Left renal cortex interstitium (tissue), 4 donors: ENCODE measurements around the gene NECAB2. TPM values are rescaled to one million over a fixed set of nuclear protein-coding genes. Genes with fewer than 3 reads are reported as not detected.

Source experiments
- DNase-seq, 4 donors: peaks; one replicate each; pipeline ENCODE4 v3.0.0-alpha.2; 2013; ENCODE audit warnings: low read depth in 4 of 4, low spot score in 2 of 4, missing footprints in 1 of 4
- polyA plus RNA-seq, 4 donors: library from polyadenylated mRNA; unstranded; fragments of 120-200 nt; gene quantifications; one replicate each; pipeline ENCODE4 v1.2.1, GENCODE V29; 2013; ENCODE audit not compliant: insufficient read length in 4 of 4

NECAB2 gene
- polyA plus RNA-seq, 4 donors: 2.2 to 4.2 (median 3.4) TPM

DNA sequence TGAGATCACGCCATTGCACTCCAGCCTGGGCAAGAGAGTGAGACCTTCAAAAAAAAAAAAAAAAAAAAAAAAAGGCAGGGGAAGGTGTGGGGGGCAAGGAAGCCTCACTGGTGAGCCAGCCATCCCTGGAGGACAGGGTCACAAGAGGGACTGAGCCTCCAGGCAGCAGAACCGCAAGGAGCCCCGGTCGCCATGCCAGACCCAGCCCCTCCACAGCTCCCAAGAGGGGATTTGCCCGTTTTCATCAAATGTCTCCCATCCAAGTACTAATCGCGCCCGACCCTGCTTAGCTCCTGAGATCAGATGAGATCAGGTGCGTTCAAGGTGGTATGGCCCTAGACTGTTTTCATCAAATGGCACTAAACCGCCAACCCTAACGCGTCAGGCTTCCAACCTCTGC, 71.7 kb downstream of the NECAB2 start:
- no peak for DNase-seq

DNA sequence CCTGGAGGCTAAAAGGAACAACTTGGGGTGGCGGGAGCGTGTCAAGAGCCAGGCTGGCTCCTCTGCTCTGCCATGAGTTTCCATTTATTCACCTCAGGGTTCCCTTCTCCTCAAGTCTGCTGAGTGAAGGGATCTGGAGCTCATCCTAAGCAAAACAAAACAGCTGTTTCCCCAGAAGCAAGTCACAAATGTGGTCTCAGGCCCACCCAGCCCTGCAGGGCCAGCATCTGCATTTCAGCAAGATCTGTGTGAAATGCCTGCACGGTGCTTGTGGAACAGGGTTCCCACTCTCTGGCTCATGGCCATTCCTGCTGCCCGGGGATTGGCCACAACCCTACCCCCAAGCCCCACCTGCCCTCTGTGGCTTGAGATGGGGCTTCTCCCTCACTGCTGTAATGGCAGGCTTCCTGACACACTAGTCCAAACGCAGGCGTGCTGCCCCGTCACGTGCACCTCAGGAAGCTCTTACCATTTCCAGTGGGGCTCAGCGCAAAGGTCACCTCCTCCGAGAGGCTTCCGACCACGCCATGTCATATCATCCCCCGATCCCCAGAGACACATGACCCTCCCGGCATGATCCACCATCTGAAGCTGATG, 72.3 kb downstream of the NECAB2 start:
- DNase-seq: no peak

DNA sequence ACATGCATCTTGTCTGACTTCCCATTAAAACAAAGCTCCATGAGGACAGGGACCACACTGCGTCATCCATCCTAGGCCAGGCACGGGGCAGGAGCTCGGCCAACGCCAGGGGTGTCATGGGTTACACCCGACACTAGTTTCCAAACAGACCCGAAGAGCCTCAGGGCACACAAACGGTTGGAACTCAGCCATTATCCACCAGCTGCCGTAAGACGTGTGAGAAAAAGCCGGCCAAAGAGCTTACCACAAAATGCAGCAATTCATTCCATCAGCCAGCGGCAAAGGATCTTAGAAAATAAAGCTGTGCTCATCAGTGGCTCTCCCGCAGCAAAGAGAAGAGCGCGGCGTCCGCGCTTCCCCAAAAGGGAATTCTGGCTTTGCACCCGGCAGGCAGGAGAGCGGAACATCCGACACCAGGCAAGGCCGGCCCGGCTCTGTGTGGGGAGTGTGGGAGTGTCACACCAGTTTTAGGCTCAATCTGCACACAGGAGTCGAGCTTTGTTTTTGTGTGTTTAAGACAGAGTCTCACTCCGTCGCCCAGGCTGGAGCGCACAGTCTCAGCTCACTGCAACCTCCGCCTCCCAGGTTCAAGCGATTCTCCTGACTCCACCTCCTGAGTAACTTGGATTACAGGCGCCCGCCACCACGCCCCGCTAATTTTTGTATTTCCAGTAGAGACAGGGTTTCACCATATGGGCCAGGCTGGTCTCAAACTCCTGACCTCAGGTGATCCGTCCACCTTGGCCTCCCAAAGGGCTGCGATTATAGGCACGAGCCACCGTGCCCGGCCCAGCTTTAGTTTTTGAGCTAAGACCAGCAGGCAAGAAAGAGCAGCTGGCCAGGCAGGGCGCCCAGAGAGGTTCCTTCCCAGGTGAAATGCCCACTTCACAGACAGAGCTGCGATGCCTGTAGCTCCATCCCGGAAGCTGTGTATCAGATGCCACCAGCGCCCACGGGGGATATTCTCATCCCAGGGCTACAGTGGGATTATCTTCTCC, 73.1 kb downstream of the NECAB2 start:
- DNase-seq: no peak

DNA sequence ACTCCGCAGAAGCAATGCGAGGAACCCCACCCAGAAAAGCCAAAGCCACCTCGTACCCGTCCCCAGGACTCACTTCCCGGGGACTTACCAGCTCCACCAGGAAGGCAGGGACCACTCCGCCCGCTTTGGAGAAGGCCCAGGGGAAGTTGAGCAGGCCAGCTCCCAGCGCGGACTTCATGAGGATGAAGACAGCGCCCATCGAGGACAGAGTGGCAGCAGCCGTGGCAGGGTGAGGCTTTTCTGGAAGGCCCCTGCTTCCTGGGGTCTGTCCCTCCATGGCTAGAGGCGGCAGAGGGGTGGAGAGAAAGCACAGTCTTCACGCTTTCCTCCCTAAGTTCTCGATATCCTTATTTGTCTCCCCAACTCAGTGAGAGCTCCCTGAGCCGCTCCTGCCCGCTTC, 73.8 kb downstream of the NECAB2 start:
- no peak for DNase-seq

DNA sequence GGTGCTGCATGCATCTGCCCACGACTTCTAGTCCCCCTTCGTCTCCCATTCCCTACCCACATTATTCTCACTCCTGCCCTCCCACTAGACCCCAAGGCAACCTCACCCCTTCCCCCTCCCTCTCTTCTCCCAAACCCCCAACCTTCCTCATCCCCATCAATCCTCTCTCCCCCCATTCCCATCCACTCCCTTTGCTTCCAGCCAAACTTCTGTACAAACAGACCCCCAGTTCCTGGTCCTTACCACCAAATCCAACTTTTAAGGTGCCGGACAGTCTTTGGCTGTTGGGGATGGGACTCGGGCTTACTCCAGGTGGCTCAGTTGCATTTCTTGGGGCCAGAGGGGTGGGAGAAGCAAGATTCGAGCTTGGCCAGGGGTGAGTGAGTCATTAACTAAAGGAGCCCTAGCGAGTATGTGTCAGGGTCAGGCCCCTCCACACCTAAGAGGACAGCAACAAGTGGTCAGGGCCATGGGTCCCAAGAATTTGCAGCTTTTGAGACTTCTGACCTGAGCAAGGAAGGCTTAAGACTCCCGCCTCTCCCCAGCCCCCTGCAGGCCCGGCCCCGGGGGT, 74.3 kb downstream of the NECAB2 start, which contains the start of gene SLC38A8:
TSS of gene SLC38A8 (minus strand) at position 488 of the 571 bp plus-strand sequence. CDS start 638 bp downstream, outside the sequence.
- no peak for DNase-seq

DNA sequence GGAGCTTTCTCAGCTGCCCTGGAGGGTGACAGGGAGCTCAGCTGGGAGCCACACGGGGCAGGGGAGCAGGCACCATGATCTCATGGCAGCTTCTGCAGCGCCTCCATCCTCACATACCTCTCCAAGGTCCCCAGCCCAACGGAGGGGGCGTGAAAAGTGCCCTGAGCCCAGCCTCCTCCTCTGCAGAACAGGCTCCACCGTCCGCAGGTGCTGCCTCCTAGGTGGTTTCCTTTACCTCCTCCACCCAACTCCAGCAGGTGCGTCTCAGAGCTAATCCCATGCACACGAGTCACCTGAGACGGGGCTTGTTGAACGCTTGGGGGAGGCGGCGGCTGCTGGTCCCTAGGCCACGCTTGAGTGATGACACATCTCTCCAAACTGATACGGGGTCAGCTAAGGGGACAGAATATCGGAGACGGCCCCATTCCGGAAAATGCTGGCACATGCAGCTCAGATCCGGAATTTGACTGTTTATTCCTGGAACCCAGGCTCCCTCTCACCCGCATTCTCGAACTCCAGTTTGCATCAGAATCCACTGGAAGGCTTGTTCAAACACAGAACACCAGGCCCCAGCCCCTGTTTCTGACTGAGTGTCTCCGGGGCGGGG, 74.9 kb downstream of the NECAB2 start:
- no peak for DNase-seq

DNA sequence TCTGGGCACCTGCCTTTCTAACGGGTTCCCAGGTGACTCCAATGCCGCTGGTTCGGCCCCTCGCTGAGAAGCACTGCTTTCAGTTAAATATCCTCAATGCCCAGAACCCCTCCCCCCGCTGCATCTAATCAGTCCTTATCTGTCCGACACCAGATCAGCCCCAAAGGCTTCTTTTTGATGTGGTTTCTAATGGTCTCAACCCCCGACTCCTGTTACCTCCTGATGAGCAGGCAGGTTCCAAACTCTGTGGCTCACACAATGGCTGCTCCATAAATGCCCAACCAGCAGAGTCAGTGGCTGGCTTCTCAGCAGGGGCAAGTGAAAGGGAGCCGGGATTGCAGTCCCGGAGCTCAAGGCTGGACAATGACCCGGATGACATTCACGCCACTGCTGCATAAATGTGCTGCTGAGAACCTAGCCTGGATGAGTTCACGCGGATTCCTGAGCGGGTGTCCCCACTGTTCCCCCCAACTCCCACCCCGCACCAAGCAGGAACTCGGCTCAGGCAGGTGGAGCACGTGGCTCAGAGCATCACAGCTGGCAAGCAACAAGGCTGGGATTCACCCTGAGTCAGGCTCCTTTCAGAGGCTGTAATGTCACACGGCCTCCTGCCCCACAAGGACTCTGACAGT, 75.6 kb downstream of the NECAB2 start:
- DNase-seq: no peak

DNA sequence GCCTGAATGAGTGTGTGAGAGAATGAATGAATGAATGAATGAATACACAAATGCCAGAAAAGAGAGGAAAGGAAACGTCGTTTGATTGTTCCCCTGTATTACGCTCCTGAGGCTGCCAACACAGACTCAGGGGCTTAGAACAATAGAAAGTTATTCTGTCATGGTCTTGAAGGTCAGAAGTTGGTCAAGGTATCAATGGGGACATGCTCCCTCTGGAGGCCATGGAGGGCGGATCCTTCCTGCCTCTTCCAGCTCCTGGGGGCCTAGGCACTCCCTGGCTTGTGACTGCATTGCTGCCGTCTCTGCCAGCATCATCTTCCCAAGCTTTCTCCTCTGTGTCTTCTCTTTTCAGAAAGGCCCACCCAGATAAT, 76.1 kb downstream of the NECAB2 start:
- no peak for DNase-seq

DNA sequence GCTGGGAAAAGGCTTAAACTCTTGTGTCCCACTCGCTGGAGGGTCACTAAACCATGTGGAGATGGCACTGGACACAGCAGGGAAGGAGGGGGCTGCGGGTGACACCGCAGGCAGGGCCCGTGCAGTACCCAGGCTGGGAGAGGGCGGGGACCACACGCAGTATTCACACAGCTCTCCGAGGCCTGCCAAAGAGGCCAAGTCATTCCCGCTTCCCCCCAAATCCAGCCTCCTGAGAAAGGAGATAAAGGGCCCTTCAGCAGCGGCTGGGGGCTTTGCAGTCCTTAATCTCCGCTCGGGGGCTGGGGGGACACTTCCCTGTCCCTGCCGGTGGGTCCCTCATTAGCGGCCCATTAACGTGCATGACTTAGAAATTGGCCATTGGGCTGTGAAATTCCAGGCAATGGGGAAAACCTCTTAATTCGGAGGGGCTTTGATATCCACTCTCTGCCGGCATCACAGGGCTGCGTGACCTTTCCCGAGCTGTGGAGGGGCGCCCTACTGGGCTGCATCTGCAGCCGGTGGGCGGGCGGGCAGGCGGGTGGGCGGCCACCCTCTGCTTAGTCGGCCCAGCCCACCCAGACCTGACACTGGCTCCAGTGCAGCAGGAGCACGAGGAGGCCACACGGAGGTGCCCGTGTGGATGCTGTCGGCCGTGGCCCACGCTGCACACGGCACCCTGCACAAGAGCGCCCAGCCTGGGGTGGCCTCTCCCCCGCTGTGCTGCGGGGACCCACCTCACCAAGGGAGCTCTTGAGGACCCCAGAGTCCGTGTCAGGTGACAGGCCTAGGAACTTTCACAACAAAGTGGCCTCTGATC, 77.2 kb downstream of the NECAB2 start:
- no peak for DNase-seq

DNA sequence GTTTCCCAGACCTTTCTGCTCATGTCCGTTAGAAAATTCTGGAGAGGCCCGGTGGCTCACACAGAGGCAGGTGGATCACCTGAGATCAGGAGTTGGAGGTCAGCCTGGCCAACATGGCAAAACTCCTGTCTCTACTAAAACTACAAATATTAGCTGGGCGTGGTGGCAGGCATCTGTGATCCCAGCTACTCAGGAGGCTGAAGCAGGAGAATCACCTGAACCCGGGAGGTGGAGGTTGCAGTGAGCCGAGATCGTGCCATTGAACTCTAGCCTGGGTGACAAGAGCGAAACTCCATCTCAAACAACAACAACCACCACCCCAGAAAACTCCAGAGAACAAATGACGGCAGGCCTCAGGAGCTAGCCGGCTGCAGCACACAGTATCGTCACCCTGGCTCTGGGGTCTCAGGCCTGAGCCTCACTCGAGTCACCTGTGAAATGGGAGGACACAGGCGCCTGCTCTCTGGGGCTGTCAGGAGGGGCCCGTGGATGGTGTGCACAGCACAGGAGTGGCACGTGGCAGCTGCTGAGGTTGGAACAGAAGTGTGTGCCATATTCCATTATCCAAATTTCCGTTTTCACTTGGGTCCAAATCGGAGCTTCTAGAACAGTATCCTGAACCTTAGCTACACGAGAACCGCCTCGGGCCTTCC, 77.9 kb downstream of the NECAB2 start:
- DNase-seq: no peak

DNA sequence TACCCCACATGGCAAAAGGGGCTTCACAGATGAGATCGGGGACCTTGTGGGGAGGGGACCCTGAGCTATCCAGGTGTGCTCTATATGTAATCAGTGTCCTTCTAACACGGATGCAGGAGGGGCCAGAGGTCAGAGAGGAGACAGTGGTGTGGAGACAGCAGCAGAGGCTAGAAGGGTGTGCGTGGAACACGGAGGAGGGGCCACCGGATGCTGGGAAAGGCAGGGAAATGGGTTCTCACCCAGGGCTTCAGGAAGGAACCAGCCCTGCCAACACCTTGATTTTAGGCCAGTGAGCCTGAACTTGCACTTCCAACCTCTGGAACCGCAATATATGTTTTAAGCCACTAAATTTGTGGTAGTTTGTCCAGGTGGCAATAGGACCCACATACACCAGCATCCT, 79.2 kb downstream of the NECAB2 start:
- DNase-seq: no peak

DNA sequence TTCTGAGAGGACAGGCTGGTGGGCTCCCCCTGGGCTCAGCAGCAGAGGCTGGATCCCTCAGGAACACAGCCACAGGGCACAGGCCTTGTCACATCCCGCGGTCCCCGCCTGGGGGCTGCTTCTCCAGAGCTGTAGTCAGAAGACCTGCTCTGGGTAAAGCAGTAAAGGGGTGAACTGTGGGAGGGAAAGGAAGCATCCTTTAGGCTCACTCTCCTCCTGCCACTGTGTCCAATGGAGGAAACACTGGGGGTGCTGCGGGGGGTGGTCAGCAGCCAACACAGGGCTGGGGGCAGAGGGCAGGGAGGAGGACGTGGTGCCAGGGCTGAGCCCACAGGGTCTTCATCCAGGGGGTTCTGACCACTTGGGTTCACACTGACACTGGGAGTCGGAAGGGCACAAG, 79.6 kb downstream of the NECAB2 start:
- DNase-seq: no peak

DNA sequence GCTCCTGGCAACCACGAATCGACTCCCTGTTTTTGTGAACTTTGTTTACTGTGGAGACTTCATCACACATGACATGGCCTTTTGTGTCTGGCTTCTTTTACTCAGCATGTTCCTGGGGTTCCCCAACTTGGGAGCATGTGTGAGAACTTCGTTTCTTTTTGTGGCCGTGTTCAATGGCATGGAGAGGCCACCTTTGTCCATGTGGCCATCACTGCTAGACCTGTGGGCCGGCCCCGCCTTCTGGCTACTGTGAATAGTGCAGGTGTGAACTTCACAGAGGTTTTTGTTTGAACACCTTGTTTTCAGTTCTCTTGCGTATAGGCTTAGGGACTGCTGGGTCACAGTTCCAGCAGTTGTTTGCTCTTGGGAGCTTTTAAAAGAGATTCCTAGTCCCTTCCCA, 80.2 kb downstream of the NECAB2 start:
- DNase-seq: no peak

DNA sequence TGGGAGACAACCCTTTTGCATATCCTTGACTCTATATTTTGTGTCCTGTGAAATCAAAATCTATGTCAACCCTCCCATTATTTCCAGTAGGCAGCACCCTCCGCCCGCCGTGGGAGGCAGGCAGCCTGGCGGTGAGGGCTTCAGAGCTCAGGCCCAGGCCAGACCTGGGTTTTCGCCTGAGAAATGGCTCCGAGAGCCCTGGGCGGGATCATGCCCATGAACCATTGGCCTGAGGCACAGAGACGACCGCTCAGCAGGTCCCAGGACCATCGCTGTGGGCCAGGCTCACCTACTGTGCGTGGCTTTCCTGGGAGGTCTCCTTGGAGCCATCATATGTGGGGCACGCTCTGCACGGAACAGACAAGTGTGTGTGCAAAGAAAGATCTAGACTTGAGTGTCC, 80.8 kb downstream of the NECAB2 start:
- DNase-seq: no peak

DNA sequence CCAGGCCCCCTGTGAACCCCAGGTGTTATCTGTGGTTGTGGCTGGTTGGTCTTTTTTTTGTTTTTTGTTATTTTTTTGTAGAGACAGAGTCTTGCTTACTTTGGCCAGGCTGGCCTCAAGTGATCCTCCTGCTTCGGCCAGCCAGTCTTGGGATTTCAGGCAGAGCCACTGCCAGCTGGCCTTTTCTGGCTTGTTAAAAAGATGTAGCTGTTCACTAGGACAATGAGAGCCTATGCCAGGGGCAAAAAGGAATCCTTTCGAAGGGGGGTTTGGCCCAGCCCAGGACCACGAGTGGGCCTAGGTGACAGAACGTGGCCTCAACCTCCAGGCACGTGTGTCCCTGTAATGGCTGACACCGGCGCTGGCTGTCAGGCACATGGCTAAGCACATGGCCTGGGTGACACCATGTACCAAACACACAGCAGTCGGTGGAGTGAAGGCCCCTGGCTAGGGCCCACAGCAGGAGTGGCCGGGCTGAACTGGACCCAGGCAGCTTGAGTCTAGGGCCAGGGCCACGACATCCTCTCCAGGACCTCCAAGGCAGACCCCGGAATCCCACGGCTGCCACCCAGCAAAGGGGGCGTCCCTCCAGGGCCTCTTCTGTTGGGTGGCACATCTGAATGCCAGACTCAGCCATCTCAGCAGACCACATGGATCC, 81.5 kb downstream of the NECAB2 start:
- DNase-seq: no peak

DNA sequence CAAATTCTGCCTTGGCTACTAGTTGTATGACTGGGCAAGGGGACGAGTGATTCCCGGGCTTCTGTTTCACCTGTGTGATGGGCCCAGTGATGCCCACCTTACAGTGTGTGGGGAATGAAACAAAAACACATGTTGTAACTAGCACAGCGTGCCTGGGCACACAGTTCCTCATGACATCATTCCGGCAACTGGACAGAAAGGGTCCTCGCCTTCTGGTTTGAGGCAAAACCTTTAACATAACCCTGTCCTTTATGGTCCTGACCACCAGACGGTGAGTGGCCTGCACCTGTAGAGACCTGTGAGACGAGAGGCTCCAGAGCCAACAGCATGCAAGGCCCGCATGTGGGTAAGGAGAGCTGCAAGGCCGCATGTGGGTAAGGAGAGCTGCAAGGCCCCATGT, 82.3 kb downstream of the NECAB2 start:
- DNase-seq: no peak

DNA sequence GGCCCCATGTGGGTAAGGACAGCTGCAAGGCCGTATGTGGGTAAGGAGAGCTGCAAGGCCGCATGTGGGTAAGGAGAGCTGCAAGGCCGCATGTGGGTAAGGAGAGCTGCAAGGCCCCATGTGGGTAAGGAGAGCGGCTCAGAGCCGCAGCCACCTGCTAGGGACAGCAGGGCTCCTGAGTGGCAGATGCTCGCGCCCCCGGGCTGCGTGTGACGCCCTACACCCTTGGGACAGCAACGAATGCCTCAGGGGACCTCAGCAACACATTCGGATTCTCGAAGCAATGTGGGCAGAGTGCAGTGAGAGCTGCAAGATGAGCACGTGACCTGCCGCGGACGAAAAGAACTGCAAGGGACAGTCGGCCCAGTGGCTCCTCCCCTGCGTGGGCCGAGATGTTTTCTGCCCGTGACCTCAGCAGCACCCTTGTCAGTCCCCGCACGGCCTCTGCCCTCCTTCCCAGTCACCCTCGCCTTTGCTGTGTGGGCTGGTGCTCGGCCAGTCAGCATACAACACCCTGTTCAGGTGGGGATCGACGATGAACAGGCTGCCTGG, 84.1 kb downstream of the NECAB2 start:
- no peak for DNase-seq
